HEK293 (cell line): ENCODE measurements around the gene MTFMT.

ENCODE experiments used
- CTCF ChIP-seq: fragments of 450-650 bp; formaldehyde crosslinking; IDR thresholded peaks from 2 replicates; pipeline ENCODE4 v1.5.1; 2016; ENCODE audit warnings: missing biosample characterization, missing genetic modification characterization
- INSM2 ChIP-seq: fragments of 450-650 bp; formaldehyde crosslinking; IDR thresholded peaks from 2 replicates; pipeline ENCODE4 v1.5.1; 2016; ENCODE audit warnings: missing biosample characterization, missing genetic modification characterization
- ZBTB6 ChIP-seq: fragments of 450-650 bp; formaldehyde crosslinking; IDR thresholded peaks from 2 replicates; pipeline ENCODE4 v1.5.1; 2017; ENCODE audit warnings: missing biosample characterization, missing genetic modification characterization
- ZNF324 ChIP-seq: fragments of 450-650 bp; formaldehyde crosslinking; IDR thresholded peaks from 2 replicates; pipeline ENCODE4 v1.5.1; 2016; ENCODE audit warnings: missing biosample characterization, missing genetic modification characterization

- TF ChIP-seq ZNF324: no peak
- no peak for TF ChIP-seq CTCF
- no peak for TF ChIP-seq ZBTB6
- TF ChIP-seq INSM2: no peak
Observed at GRCh38 chr15:65042776-65043327, 13.4 kb upstream of the MTFMT start.
